ENCODE data around the gene TPSG1. TPM values are rescaled to one million over a fixed set of nuclear protein-coding genes. Genes with fewer than 3 reads are reported as not detected.

Gene TPSG1
- total RNA-seq, 1 donor = not detected

DNA sequence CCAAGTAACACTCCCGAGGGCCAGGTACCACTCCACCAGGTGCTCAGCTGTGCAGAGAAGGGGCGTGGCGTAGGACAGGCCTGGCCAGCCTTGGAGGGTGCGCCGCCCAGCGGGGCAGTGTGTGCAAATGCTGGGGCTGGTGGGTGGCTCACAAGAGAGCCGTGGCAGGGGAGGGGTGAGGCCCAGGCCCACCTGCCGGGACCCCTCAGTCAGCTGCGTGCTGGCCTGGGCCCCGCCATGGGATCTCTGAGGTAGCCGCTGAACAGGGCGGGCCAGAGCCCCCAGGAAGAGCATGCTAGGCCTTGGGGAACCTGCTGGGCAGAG, 8.8 kb downstream of the TPSG1 start:
- H3K4me1 ChIP-seq (ENCODE audit: insufficient read depth, low read length) = no peaks in the 10 kb centered on the region
- H3K27me3 ChIP-seq (ENCODE audit: insufficient read depth, low read length) = no peaks in the 10 kb centered on the region
- no peak overlapping the region for H3K4me3 ChIP-seq (ENCODE audit: low read length)
- no peaks in the 10 kb centered on the region for H3K9me3 ChIP-seq (ENCODE audit: low read depth, low read length)

DNA sequence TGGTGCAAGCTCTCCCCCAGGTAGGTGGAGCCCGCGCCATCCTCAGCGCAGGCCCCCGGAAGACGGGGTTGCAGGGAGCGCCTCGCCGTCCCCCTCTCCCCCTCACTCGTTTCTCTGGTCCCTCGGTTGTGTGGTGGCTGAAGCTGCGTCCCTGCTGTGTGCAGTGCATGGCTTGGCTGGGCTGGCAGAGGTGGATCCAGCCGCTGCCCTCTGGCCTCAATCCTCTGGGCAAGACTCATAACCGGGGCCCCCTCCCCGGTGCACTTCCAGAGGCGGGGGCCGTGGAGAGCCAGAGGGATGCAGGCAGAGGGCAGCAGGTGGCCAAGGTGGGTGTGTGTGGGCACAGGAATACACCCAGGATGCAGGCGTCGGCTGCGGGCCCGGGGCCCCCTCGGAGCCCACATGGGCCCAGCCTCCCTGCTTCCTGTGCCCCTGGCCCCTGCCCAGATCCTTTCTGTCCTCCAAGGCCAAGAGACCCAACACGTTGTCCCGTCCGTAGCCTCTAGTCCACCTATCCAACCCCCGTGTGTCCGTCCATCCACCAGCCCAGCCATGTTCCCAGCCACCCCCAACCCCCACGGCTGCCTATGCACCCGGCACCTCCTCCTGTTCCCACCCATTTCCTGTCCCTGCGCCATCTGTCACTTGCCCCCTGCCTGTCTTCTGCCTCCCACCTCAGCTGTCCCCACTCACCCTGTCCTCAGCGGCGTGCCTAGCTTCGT, 9.3 kb downstream of the TPSG1 start:
- Histone ChIP-seq H3K4me3 (ENCODE audit: low read length) (no peak overlapping the region), H3K4me1 (ENCODE audit: insufficient read depth, low read length) (no peaks in the 10 kb centered on the region), H3K9me3 (ENCODE audit: low read depth, low read length) (no peaks in the 10 kb centered on the region), H3K27me3 (ENCODE audit: insufficient read depth, low read length) (no peaks in the 10 kb centered on the region)

DNA sequence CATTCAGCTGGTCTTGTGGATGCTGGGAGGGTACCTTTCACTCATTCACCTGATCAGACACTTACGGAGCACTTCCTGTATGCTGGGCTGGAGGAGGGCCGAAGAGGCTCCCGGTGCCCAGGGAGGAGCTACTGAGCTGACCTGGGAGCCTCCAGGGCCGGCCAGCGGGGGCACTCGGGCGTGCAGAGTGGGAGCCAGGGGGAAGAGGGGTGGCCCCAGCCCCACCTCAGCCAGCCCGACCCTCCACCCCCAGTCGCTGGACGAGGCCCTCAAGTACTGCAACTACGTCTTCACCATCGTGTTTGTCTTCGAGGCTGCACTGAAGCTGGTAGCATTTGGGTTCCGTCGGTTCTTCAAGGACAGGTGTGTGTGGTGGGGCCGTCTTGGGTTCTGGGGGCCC, 10.3 kb downstream of the TPSG1 start:
- no peak overlapping the region for H3K4me3 ChIP-seq (ENCODE audit: low read length)
- no peaks in the 10 kb centered on the region for H3K4me1 ChIP-seq (ENCODE audit: insufficient read depth, low read length)
- no peaks in the 10 kb centered on the region for H3K27me3 ChIP-seq (ENCODE audit: insufficient read depth, low read length)
- H3K9me3 ChIP-seq (ENCODE audit: low read depth, low read length) = no peaks in the 10 kb centered on the region

DNA sequence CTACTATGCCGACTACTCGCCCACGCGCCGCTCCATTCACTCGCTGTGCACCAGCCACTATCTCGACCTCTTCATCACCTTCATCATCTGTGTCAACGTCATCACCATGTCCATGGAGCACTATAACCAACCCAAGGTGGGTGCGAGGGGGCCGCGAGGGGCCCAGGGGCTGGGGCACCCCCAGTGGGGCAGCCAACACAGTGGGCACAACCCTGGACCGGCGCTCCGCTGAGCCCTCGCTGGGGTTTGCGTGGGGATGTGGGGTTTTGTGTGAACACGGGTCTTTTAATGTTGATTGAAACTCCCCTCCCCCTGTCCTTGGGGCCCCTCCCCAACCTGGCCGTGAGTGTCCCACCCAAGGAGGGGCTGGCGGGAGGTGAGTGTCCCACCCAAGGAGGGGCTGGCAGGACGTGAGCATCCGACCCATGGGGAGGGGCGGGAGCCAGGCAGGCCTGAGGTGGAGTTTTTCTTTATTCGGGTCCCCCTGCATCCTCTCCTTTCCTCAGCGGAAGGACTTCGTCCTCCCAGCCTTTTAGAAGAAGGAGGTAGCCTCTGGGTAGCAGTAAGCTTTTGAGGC, 11.2 kb downstream of the TPSG1 start:
- H3K4me3 ChIP-seq (ENCODE audit: low read length) = no peak overlapping the region
- H3K4me1 ChIP-seq (ENCODE audit: insufficient read depth, low read length) = no peaks in the 10 kb centered on the region
- no peaks in the 10 kb centered on the region for H3K9me3 ChIP-seq (ENCODE audit: low read depth, low read length)
- no peaks in the 10 kb centered on the region for H3K27me3 ChIP-seq (ENCODE audit: insufficient read depth, low read length)

DNA sequence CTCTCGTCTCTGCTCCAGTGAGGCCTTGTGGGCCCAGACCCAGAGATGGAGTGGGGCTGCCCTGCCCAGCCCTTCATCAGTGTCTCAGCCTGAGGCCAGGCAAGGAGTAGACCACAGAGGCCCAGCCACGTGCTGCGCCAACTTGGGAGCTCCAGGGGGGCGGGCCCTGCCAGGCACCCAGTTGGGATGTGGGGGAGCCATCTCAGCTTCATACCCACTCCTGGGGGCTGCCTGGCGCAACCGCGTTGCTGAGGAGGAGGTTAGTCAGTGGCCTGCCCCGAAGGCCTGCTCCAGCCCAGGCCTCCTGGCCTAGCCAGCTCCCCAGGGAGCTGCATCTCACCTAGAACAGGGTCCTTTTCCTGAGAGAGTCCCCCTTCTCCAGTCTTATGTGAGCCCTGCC, 11.8 kb downstream of the TPSG1 start:
- no peaks in the 10 kb centered on the region for H3K9me3 ChIP-seq (ENCODE audit: low read depth, low read length)
- no peaks in the 10 kb centered on the region for H3K27me3 ChIP-seq (ENCODE audit: insufficient read depth, low read length)
- no peaks in the 10 kb centered on the region for H3K4me1 ChIP-seq (ENCODE audit: insufficient read depth, low read length)
- no peak overlapping the region for H3K4me3 ChIP-seq (ENCODE audit: low read length)

DNA sequence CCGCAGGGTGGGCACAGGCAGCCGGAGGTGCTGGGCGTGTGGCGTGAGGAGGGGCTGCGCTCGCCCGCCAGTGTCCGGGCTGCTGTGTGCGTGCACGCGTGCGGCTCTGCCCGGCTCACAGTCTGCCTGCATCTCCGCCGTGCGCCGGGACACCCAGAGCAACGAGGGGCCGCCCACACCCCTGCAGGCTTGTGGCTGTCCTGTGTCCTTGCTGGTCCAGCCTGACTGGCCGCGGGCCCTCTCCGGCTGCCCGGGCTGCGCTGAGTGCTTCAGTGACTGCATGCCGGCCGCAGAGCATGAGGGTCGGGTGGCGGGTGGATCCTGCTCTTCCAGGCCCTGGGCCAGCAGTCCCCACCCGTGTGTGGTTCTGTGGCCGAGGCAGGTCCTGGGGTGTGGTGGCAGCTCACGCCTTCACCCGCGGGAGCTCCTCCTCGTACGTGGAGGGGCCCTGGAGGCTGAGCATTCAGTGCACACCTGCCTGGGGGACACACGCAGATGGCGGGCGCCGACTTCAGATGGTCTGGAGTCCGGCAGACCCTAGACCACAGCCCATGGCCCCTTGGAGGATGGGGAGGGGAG, 12.4 kb downstream of the TPSG1 start:
- Histone ChIP-seq H3K27me3 (ENCODE audit: insufficient read depth, low read length) (no peaks in the 10 kb centered on the region), H3K9me3 (ENCODE audit: low read depth, low read length) (no peaks in the 10 kb centered on the region), H3K4me3 (ENCODE audit: low read length) (no peak overlapping the region), H3K4me1 (ENCODE audit: insufficient read depth, low read length) (no peaks in the 10 kb centered on the region)

DNA sequence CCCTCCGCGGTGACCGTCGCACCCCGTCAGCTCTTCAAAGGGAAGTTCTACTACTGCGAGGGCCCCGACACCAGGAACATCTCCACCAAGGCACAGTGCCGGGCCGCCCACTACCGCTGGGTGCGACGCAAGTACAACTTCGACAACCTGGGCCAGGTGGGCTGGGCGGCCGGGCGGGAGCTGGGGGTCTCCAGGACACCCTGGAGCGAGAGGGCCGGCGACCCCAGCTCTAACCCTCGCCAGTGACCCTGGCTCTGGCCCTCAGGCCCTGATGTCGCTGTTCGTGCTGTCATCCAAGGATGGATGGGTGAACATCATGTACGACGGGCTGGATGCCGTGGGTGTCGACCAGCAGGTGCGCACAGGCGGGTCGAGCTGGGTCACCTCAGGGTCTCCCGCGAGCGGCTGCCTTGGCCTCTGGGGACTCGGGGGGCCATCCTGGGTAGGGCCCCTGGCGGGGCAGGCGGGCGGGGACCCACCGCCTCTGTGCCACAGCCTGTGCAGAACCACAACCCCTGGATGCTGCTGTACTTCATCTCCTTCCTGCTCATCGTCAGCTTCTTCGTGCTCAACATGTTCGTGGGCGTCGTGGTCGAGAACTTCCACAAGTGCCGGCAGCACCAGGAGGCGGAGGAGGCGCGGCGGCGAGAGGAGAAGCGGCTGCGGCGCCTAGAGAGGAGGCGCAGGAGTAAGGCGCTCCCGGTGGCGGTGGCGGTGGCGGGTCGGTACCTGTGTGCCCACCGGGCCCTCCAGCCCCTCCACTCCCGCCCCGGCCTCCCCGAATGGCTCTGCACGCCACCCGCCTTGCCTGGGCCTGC, 13.4 kb downstream of the TPSG1 start:
- H3K4me1 ChIP-seq (ENCODE audit: insufficient read depth, low read length) = no peaks in the 10 kb centered on the region
- H3K27me3 ChIP-seq (ENCODE audit: insufficient read depth, low read length) = no peaks in the 10 kb centered on the region
- H3K9me3 ChIP-seq (ENCODE audit: low read depth, low read length) = no peaks in the 10 kb centered on the region
- H3K4me3 ChIP-seq (ENCODE audit: low read length) = no peak overlapping the region

DNA sequence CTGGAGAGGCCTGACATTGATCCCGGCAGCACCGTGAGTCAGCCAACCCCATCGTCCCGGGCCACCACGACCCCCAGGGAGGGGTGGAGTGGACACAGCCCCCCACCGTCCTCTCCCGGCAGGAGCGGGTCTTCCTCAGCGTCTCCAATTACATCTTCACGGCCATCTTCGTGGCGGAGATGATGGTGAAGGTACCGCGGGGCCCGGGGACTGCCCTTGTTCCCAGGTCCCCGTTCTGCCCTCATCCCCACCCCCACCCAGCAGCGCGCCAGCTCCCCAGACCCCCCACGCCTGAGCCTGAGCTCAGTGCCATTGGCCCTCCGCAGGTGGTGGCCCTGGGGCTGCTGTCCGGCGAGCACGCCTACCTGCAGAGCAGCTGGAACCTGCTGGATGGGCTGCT, 14.6 kb downstream of the TPSG1 start:
- Histone ChIP-seq H3K9me3 (ENCODE audit: low read depth, low read length) (no peaks in the 10 kb centered on the region), H3K4me1 (ENCODE audit: insufficient read depth, low read length) (no peaks in the 10 kb centered on the region), H3K4me3 (ENCODE audit: low read length) (no peak overlapping the region), H3K27me3 (ENCODE audit: insufficient read depth, low read length) (no peaks in the 10 kb centered on the region)

DNA sequence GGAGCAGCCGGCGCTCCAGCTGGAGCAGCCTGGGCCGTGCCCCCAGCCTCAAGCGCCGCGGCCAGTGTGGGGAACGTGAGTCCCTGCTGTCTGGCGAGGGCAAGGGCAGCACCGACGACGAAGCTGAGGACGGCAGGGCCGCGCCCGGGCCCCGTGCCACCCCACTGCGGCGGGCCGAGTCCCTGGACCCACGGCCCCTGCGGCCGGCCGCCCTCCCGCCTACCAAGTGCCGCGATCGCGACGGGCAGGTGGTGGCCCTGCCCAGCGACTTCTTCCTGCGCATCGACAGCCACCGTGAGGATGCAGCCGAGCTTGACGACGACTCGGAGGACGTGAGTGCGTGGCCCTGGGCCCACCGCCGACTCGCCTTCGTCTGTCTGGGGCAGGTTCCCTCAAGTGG, 16.0 kb downstream of the TPSG1 start:
- Histone ChIP-seq H3K4me1 (ENCODE audit: insufficient read depth, low read length) (no peaks in the 10 kb centered on the region), H3K4me3 (ENCODE audit: low read length) (no peak overlapping the region), H3K27me3 (ENCODE audit: insufficient read depth, low read length) (no peaks in the 10 kb centered on the region), H3K9me3 (ENCODE audit: low read depth, low read length) (no peaks in the 10 kb centered on the region)

DNA sequence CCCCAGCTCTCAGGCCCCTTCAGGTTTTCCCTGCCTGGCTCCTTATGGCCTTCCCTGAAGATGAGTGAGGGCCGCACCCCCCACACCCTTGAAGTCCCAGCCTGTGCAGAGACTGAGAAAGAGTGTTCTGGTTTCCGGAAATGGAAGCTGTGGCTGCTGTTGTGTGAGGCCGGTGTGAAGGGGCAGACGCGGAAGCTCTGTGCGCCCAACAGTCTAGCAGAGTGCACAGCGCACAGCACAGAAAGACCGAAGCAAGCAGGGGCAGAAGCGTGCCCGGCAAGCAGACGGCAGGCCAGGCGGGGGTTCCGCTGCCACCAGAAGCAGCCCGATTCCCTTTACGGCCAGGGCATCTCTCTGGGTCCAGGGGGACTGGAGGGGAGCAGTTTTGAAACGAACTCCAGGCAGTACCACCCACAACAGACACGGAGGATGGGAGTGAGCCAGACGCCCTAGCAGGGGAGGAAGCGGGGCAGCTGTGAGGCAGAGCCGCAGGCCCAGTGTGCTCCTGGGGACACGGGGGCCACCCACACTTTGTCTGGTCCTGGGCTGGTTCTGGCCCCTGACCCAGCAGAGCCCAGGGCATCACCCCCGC, 16.7 kb downstream of the TPSG1 start:
- H3K4me1 ChIP-seq (ENCODE audit: insufficient read depth, low read length) = no peaks in the 10 kb centered on the region
- no peak overlapping the region for H3K4me3 ChIP-seq (ENCODE audit: low read length)
- no peaks in the 10 kb centered on the region for H3K27me3 ChIP-seq (ENCODE audit: insufficient read depth, low read length)
- no peaks in the 10 kb centered on the region for H3K9me3 ChIP-seq (ENCODE audit: low read depth, low read length)

DNA sequence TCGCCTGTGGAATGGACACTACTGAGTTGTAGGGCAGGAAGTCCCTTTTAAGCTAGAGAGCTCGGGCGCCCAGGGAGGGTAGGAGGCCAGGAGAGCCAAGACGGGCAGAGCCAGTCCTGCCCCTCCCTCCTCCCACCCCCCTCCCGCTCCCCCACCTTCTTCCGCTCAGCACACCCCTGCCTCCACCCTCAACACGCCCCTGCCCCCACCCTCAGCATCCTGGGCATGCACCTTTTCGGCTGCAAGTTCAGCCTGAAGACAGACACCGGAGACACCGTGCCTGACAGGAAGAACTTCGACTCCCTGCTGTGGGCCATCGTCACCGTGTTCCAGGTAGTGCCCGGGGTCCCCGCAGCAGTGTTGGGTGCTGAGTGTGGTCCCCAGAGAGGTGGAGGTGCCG, 18.3 kb downstream of the TPSG1 start:
- no peak overlapping the region for H3K4me3 ChIP-seq (ENCODE audit: low read length)
- no peaks in the 10 kb centered on the region for H3K4me1 ChIP-seq (ENCODE audit: insufficient read depth, low read length)
- H3K9me3 ChIP-seq (ENCODE audit: low read depth, low read length) = no peaks in the 10 kb centered on the region
- no peaks in the 10 kb centered on the region for H3K27me3 ChIP-seq (ENCODE audit: insufficient read depth, low read length)

DNA sequence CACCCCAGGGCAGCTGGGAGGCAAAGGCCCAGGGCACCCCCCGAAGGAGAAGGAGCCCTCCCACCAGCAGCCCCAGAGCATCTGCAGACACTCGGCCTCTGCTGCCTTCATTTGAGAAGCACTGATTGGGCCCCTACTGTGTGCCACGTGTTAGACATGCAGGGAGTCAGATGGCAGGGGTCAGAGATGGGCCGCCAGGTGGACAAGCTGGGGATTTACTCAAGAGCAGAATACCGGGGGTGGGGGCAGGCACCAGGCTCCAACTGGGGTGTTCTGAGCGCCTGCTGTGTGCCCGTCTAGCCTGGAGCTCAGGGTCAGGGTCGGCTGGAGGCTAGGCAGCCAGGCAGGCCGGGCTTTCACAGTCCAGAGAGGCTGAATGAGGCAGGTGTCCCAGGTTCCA, 18.7 kb downstream of the TPSG1 start:
- Histone ChIP-seq H3K4me1 (ENCODE audit: insufficient read depth, low read length) (no peaks in the 10 kb centered on the region), H3K9me3 (ENCODE audit: low read depth, low read length) (no peaks in the 10 kb centered on the region), H3K4me3 (ENCODE audit: low read length) (no peak overlapping the region), H3K27me3 (ENCODE audit: insufficient read depth, low read length) (no peaks in the 10 kb centered on the region)

DNA sequence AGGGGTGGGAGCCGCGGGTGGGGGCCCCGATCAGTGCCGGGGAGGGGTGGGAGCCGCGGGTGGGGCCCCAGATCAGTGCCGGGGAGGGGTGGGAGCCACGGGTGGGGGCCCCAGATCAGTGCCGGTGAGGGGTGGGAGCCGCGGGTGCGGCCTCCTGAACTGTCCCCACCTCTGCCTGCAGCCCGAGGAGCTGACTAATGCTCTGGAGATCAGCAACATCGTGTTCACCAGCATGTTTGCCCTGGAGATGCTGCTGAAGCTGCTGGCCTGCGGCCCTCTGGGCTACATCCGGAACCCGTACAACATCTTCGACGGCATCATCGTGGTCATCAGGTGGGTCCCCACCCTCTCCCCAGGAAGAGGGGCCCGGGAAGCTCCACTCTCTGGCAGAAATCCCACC, 20.1 kb downstream of the TPSG1 start:
- Histone ChIP-seq H3K4me1 (ENCODE audit: insufficient read depth, low read length) (no peaks in the 10 kb centered on the region), H3K4me3 (ENCODE audit: low read length) (no peak overlapping the region), H3K27me3 (ENCODE audit: insufficient read depth, low read length) (no peaks in the 10 kb centered on the region), H3K9me3 (ENCODE audit: low read depth, low read length) (no peaks in the 10 kb centered on the region)

DNA sequence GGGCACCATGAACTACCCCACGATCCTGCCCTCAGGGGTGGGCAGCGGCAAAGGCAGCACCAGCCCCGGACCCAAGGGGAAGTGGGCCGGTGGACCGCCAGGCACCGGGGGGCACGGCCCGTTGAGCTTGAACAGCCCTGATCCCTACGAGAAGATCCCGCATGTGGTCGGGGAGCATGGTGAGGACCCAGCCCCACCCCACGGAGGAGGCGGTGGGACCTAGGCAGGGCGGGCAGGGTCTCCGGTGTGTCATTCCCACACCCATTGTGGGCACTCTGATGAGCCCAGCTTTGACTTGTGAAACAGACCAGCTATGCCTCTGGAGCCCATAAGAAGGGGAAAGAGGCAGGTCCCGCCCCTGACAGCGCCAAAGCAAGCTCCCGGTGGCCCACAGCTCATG, 22.8 kb downstream of the TPSG1 start:
- Histone ChIP-seq H3K4me3 (ENCODE audit: low read length) (no peak overlapping the region), H3K9me3 (ENCODE audit: low read depth, low read length) (no peaks in the 10 kb centered on the region), H3K27me3 (ENCODE audit: insufficient read depth, low read length) (no peaks in the 10 kb centered on the region), H3K4me1 (ENCODE audit: insufficient read depth, low read length) (no peaks in the 10 kb centered on the region)

DNA sequence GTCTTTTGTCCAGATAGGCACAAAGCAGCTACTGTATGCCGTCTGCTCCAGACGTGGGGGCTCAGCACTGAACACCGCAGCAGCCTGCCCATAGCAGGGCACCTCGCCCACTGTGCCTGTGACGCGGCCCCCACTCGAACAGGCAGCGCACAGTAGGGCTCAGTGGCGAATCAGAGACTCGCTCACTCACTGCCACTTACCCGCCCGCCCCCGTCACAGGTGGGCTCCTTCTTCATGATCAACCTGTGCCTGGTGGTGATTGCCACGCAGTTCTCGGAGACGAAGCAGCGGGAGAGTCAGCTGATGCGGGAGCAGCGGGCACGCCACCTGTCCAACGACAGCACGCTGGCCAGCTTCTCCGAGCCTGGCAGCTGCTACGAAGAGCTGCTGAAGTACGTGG, 23.6 kb downstream of the TPSG1 start:
- Histone ChIP-seq H3K4me3 (ENCODE audit: low read length) (no peak overlapping the region), H3K9me3 (ENCODE audit: low read depth, low read length) (no peaks in the 10 kb centered on the region), H3K4me1 (ENCODE audit: insufficient read depth, low read length) (no peaks in the 10 kb centered on the region), H3K27me3 (ENCODE audit: insufficient read depth, low read length) (no peaks in the 10 kb centered on the region)
